Effector memory CD4-positive, alpha-beta T cell (primary cell): ENCODE measurements around the gene RBM10.

Source experiments
- DNase-seq, 3 donors: peaks; one replicate each; pipeline ENCODE4 v3.0.0-alpha.2; 2020
- H3K27ac ChIP-seq: 2 replicates; pipeline ENCODE4 v1.7.0; 2013; ENCODE audit warnings: mild to moderate bottlenecking, low read length, moderate library complexity; ENCODE audit not compliant: insufficient read depth, poor library complexity, severe bottlenecking
- H3K27me3 ChIP-seq: replicated peaks from 2 replicates; pipeline ENCODE4 v1.7.0; 2013; ENCODE audit warnings: mild to moderate bottlenecking, low read length; ENCODE audit not compliant: insufficient read depth, control insufficient read depth, poor library complexity, severe bottlenecking
- H3K36me3 ChIP-seq: 2 replicates; pipeline ENCODE4 v1.7.0; 2013; ENCODE audit warnings: mild to moderate bottlenecking, low read length, moderate library complexity; ENCODE audit not compliant: control insufficient read depth, insufficient read depth
- H3K4me1 ChIP-seq: 2 replicates; pipeline ENCODE4 v1.7.0; 2013; ENCODE audit warnings: low read length, mild to moderate bottlenecking; ENCODE audit not compliant: control insufficient read depth, insufficient read depth, poor library complexity, severe bottlenecking
- H3K4me3 ChIP-seq: 2 replicates; pipeline ENCODE4 v1.7.0; 2013; ENCODE audit warnings: low read length, low read depth, mild to moderate bottlenecking; ENCODE audit not compliant: insufficient read depth, poor library complexity, severe bottlenecking
- H3K9me3 ChIP-seq: 2 replicates; pipeline ENCODE4 v1.7.0; 2013; ENCODE audit warnings: mild to moderate bottlenecking, low read length, moderate library complexity; ENCODE audit not compliant: control insufficient read depth

Gene RBM10

DNA sequence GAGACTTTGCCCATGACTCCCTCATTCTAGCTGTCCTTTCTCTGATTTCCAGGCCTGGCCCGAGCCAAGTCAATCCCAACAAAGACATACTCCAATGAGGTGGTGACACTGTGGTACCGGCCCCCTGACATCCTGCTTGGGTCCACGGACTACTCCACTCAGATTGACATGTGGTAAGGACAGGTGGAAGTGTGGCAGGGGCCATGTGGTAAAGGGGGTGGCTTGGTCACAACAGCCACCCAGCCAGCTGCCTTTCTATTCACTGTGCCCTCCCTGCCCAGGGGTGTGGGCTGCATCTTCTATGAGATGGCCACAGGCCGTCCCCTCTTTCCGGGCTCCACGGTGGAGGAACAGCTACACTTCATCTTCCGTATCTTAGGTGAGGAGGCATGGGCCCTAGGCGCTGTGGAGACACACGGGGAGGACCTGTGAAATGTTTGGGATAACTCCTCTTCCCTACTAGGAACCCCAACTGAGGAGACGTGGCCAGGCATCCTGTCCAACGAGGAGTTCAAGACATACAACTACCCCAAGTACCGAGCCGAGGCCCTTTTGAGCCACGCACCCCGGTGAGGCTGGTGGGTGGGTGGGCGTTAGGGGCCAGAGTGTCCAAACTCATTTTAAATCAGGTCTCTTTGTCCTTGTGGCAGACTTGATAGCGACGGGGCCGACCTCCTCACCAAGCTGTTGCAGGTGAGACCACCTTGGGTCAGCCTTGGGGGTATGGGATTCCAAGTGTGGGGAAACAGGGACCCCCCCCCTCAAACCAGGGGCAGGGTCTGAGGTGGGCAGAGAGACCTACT lies 81.7 kb downstream of the RBM10 start:
- Histone ChIP-seq H3K27me3 (no peaks in the 10 kb centered on the region), H3K27ac (no peak overlapping the region), H3K9me3 (no peaks in the 10 kb centered on the region), H3K4me1 (no peaks in the 10 kb centered on the region), H3K36me3 (peaks cover 53% of the 10 kb centered on the region), H3K4me3 (no peak overlapping the region)
- no peak for DNase-seq

- no peak overlapping the region for H3K27ac ChIP-seq
- H3K4me3 ChIP-seq: no peak overlapping the region
- peaks cover 53% of the 10 kb centered on the region for H3K36me3 ChIP-seq
- no peak for DNase-seq
- no peaks in the 10 kb centered on the region for H3K4me1 ChIP-seq
- no peaks in the 10 kb centered on the region for H3K27me3 ChIP-seq
- H3K9me3 ChIP-seq: no peaks in the 10 kb centered on the region
Observed at GRCh38 chrX:47227334-47227583, 82.2 kb downstream of the RBM10 start.

DNA sequence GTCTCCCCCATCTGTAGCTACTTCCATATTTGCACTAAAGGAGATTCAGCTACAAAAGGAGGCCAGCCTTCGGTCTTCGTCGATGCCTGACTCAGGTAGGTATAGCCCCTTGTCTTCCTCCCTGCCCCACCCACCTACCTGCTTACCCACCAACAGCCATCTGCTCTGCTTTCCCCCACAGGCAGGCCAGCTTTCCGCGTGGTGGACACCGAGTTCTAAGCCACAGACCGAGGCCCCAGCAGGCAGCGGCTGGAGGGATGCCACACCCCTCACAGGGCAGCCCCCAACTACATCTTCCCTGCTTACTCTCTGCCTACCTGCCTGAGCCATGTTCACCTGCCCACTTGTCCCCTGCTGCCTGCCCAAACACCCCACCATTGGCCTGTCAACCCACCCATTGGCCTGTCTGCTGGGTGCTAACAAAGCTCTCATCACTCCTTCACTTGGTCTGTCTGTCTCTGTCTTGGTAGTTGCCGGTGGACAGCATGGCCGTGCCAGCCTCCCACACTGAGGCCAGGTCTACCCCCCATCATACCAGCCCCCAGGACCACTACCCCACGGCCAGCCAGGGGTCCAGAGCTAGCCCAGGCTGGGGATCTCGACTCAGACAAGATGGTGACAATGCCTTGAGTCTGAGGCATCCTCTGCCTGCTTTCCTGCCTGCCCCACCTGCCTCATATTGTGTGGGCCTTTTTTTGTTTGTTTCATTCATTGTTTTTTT lies 83.7 kb downstream of the RBM10 start:
- Histone ChIP-seq H3K27ac (no peak overlapping the region), H3K4me1 (no peaks in the 10 kb centered on the region), H3K9me3 (no peaks in the 10 kb centered on the region), H3K36me3 (peaks cover 43% of the 10 kb centered on the region), H3K4me3 (no peak overlapping the region), H3K27me3 (no peaks in the 10 kb centered on the region)
- no peak for DNase-seq

GRCh38 chrX:47229427-47229826 lies 84.4 kb downstream of the RBM10 start:
- DNase-seq: no peak
- no peaks in the 10 kb centered on the region for H3K27me3 ChIP-seq

DNA sequence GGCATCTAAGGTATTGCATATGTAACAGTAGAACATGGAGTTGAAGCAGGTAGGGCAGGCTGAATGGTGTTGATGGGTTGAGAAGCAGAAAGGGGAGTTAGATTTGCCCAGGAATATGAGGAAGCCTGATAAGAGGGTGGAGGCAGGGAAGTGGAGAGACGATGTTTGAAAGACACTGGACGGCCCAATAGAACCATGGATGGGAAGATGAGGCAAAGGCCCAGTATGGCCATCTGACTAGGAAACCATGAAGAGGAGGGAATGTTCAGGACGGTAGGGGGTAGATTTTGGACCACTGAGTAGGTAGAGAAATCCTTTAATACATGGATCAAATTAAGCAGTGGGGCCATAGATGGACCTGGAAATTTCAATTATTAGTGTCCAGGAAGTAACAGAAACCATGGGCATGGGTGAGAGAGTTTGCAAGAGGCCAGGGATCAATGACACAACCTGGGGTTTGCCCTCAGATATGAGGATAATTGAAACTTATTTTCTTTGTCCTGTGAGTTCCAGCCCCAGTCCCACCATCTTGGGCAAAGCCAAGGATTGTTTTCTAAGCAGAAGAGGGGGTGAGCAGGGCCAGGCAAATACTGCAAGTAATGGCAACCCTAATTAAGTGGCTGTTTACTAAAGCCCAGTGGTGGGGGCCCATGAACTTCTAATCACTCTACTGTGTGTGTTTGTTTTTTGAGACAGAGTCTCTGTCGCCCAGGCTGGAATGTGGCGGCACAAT lies 85.3 kb downstream of the RBM10 start:
- H3K27ac ChIP-seq: no peak overlapping the region
- H3K9me3 ChIP-seq: no peaks in the 10 kb centered on the region
- H3K4me3 ChIP-seq: no peak overlapping the region
- no peaks in the 10 kb centered on the region for H3K4me1 ChIP-seq
- DNase-seq: no peak
- peaks cover 27% of the 10 kb centered on the region for H3K36me3 ChIP-seq
- H3K27me3 ChIP-seq: no peaks in the 10 kb centered on the region

More at GRCh38 chrX:47229427-47229826, 84.4 kb downstream of the RBM10 start:
- Histone ChIP-seq H3K4me3 (no peak overlapping the region), H3K27ac (no peak overlapping the region), H3K36me3 (peaks cover 36% of the 10 kb centered on the region), H3K9me3 (no peaks in the 10 kb centered on the region), H3K4me1 (no peaks in the 10 kb centered on the region)

- H3K27ac ChIP-seq: no peak overlapping the region
- no peak for DNase-seq
- H3K9me3 ChIP-seq: no peaks in the 10 kb centered on the region
- H3K36me3 ChIP-seq: peaks cover 18% of the 10 kb centered on the region
- no peaks in the 10 kb centered on the region for H3K4me1 ChIP-seq
- H3K4me3 ChIP-seq: no peak overlapping the region
- no peaks in the 10 kb centered on the region for H3K27me3 ChIP-seq
Observed at GRCh38 chrX:47231167-47231566, 86.1 kb downstream of the RBM10 start.

DNA sequence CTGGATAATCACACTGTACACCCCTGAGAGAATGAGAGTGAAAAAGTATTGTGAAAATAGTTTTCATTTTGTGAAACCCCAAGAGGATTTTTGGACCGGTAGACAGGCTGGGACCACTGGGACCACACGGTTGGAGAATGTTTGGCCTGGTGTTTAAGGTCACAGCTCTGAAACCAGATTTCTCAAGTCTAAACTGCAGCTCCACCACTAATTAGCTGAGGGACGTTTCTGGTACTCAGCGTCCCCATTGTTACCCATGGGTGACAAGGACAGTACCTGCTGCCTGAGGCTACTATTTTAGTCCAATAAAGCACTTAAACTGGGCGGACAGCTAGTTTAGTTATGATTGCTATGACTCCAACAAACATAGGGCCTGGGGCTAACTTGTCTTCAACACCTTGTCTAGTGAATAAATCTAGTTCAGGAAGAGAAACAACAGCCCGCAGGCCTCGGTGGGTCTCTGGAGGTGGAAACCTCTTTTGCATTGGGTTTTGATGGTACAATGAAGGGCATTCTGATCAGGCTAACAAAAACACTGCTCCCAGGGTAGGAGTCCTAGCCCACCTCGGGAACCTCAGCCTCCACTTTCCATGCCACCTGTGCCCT lies 87.3 kb downstream of the RBM10 start:
- Histone ChIP-seq H3K4me1 (no peaks in the 10 kb centered on the region), H3K4me3 (peak overlapping the region; percentile 69), H3K27me3 (no peaks in the 10 kb centered on the region), H3K9me3 (no peaks in the 10 kb centered on the region), H3K27ac (peak overlapping the region; percentile 94), H3K36me3 (peaks cover 8% of the 10 kb centered on the region)
- no peak for DNase-seq

DNA sequence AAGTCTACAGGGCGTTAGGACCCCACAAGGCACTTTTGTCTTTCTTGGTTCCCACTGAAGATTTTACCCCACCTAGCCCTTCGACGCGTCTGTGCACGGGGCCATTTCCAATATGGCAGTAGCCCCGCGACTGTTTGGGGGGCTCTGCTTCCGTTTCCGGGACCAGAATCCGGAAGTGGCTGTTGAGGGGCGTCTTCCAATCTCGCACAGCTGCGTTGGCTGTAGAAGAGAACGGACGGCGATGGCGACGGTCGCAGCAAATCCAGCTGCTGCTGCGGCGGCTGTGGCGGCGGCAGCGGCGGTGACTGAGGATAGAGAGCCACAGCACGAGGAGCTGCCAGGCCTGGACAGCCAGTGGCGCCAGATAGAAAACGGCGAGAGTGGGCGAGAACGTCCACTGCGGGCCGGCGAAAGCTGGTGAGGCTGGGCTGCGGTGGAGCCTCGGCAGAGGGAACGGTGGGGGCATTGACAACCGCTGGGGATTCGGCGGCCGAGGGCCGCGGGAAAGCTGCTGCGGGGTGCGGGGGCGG lies 87.8 kb downstream of the RBM10 start, which contains the start of gene USP11:
Gene USP11 (plus strand): TSS at position 207 of the 530 bp plus-strand sequence. CDS start 35 bp downstream, at position 242.
- Histone ChIP-seq H3K4me1 (no peaks in the 10 kb centered on the region), H3K4me3 (peak within 1 kb of the TSS; percentile 69), H3K36me3 (peaks cover 8% of the 10 kb centered on the region), H3K9me3 (no peaks in the 10 kb centered on the region), H3K27ac (peak within 1 kb of the TSS; percentile 94), H3K27me3 (no peaks in the 10 kb centered on the region)
- peak in 1 of 3 donors; percentile 28 for DNase-seq

DNA sequence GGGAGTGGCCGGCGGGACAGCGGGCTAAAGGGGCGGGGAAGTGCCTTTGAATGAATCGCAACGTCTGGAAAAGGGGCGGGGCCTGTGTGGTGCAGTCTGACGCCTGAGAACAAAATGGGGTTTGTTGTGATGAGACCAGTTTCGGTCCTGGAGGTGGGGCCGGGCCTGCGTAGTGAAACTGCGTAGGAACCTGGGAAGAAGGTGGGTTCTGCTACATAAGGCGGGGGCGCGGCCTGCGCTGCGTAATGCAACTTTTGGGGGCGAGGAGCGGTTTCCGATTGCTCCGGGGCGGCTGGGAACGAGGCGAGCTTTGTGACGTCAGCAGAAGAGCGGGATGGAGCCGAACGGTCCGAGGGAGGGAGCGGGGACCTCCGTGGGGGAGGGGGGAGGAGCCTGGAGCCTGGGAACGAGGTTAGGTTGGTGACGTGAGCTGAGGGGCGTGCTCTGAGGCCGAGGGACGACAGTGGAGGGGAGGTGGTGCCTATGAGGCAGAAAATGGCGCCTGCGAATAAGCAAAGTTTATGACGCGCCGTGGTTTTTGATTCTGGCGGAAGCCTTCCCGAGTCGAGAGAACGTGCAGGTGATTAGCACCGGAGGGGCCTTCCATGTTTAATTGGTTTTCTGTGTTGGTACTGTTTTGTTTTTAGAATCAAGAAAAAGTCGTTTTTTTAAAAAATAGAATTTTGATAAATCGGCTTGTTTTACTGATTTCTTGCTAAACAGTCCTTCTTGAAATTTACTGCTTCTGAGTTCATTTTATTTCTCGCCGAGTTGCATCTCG lies 88.5 kb downstream of the RBM10 start:
- H3K27me3 ChIP-seq: no peaks in the 10 kb centered on the region
- peak; percentile 91 to 95 (median 93) for DNase-seq
- H3K4me3 ChIP-seq: peak overlapping the region; percentile 69
- peak overlapping the region; percentile 94 for H3K27ac ChIP-seq
- no peaks in the 10 kb centered on the region for H3K9me3 ChIP-seq
- H3K4me1 ChIP-seq: no peaks in the 10 kb centered on the region
- H3K36me3 ChIP-seq: peaks cover 5% of the 10 kb centered on the region
